Brain microvascular endothelial cell (primary cell): Measurements from ENCODE around the gene PTGER4.

Experiments used
- DNase-seq: peaks from one replicate; pipeline ENCODE4 v3.0.0-alpha.2; 2020
- H3K27ac ChIP-seq: fragments of 250-450 bp; sonication (Bioruptor Pico); 2 replicates; pipeline ENCODE4 v1.5.1; 2020; ENCODE audit warnings: mild to moderate bottlenecking, moderate library complexity
- H3K27me3 ChIP-seq: fragments of 250-450 bp; sonication (Bioruptor Pico); replicated peaks from 2 replicates; pipeline ENCODE4 v1.5.1; 2020; ENCODE audit warnings: mild to moderate bottlenecking
- H3K36me3 ChIP-seq: fragments of 250-450 bp; sonication (Bioruptor Pico); replicated peaks from 2 replicates; pipeline ENCODE4 v1.5.1; 2020; ENCODE audit warnings: mild to moderate bottlenecking
- H3K4me3 ChIP-seq: 2 replicates; pipeline ENCODE4 v1.5.1; 2011; ENCODE audit warnings: low read depth, mild to moderate bottlenecking, control low read depth, low read length, moderate library complexity
- in situ Hi-C: cut with HindIII; loops from 2 replicates; pipeline ENCODE4 v1.10.0; 2017; ENCODE audit warnings: low sequenced_read_pairs, low pct_ligation_motif_present
- TF ChIP-seq, protein P1 (sequence below): IDR thresholded peaks from 2 replicates; pipeline ENCODE4 v1.5.1; 2011; ENCODE audit warnings: low read depth, mild to moderate bottlenecking, moderate library complexity, low read length, control low read depth, inconsistent platforms; ENCODE audit errors: missing control alignments

Gene PTGER4

DNA sequence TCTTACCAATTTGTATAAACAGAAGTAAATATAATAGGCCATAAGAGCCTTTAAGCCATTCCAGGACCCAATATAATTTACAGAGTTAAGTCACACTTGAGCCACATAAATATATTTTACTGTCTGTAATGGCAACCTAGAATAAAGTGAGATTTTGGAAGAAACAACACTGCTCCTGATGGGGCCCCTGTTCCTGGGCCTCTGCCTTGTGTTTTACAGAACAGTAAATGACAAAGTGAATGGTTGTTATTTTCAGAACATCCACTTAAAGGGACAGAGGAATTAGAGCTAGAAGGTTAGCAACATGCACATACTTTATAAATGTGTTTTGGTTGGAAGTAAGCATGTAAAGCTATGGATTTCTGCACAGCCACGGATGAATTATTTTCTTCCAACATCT lies 3.6 kb downstream of the PTGER4 start:
- peak overlapping the region; percentile 46 for H3K27ac ChIP-seq
- H3K36me3 ChIP-seq, result peaks cover 18% of the 10 kb centered on the region
- H3K4me3 ChIP-seq, result peak overlapping the region; percentile 85
- no peaks in the 10 kb centered on the region for H3K27me3 ChIP-seq
- no peak for DNase-seq
- in situ Hi-C loops, result no loop called here
- TF ChIP-seq, protein P1, sequence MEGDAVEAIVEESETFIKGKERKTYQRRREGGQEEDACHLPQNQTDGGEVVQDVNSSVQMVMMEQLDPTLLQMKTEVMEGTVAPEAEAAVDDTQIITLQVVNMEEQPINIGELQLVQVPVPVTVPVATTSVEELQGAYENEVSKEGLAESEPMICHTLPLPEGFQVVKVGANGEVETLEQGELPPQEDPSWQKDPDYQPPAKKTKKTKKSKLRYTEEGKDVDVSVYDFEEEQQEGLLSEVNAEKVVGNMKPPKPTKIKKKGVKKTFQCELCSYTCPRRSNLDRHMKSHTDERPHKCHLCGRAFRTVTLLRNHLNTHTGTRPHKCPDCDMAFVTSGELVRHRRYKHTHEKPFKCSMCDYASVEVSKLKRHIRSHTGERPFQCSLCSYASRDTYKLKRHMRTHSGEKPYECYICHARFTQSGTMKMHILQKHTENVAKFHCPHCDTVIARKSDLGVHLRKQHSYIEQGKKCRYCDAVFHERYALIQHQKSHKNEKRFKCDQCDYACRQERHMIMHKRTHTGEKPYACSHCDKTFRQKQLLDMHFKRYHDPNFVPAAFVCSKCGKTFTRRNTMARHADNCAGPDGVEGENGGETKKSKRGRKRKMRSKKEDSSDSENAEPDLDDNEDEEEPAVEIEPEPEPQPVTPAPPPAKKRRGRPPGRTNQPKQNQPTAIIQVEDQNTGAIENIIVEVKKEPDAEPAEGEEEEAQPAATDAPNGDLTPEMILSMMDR, result no peak

DNA sequence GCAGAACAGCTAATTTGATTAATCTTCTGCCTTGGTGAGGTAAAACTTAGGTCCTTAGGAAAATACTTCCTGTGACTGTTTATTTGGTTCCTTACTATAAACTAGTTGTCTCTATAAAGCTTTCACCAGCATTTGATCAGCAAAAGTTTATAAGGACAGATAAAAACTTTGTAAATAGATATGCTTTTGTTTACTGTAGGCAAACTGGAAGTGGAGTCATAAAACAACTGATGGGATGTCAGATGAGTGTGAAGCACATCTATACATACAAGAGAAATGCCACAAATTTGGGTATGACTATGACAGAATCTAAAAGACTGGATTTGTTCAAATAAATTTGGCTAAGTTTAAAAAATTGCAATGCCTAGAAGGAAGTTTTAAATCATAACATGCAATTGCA lies 5.5 kb downstream of the PTGER4 start:
- Histone ChIP-seq H3K4me3 (peak overlapping the region; percentile 16), H3K36me3 (peaks cover 21% of the 10 kb centered on the region), H3K27me3 (no peaks in the 10 kb centered on the region), H3K27ac (no peak overlapping the region)
- TF ChIP-seq, protein P1, result no peak
- DNase-seq, result no peak
- in situ Hi-C loops, result no loop called here

DNA sequence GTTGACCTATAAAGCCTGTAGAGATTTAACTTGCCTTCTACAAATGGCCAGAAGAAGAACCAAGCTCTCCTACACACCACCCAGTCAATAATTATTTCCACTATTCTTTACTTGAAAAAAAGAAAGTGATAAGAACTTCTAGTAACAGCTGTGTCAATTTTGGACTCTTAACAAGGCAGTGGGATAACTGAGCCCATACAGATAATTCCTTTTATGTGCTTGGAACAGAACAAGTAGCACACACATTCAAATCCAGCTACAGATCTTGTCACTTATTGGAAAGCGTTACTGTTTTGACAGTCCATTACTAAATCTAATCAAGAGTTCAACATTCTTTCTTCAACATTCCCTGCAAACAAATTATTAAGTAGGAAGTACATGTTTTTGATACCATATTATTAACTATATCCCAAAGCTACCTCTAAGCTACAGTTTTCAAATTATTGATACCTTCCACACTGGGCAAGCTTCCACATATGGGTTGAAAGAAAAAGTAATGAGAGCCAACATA lies 6.3 kb downstream of the PTGER4 start:
- in situ Hi-C loops, result no loop called here
- TF ChIP-seq, protein P1, result no peak
- DNase-seq, result no peak
- no peak overlapping the region for H3K4me3 ChIP-seq
- no peaks in the 10 kb centered on the region for H3K27me3 ChIP-seq
- no peak overlapping the region for H3K27ac ChIP-seq
- peaks cover 22% of the 10 kb centered on the region for H3K36me3 ChIP-seq

DNA sequence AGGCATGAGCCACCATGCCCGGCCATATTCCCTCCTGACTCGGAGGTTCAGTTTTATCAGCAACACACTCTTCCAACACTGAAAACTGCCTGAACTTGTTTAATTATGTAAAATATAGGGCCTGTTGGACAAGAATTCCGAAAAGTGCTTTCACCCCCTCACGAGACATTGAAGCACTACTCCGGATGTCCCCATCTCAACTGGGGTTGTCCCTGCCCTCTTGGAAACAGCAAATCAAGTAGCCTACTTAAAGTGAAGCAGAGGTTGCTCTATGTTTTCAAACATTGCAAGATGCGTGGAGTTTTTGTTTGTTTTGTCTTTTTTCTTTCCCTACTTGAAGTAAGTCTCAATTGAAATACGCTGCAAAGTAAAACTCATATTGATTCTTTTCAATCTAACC lies 7.6 kb downstream of the PTGER4 start:
- Histone ChIP-seq H3K36me3 (peaks cover 26% of the 10 kb centered on the region), H3K27me3 (no peaks in the 10 kb centered on the region), H3K27ac (no peak overlapping the region), H3K4me3 (no peak overlapping the region)
- in situ Hi-C loops, result no loop called here
- TF ChIP-seq, protein P1, result no peak
- no peak for DNase-seq

DNA sequence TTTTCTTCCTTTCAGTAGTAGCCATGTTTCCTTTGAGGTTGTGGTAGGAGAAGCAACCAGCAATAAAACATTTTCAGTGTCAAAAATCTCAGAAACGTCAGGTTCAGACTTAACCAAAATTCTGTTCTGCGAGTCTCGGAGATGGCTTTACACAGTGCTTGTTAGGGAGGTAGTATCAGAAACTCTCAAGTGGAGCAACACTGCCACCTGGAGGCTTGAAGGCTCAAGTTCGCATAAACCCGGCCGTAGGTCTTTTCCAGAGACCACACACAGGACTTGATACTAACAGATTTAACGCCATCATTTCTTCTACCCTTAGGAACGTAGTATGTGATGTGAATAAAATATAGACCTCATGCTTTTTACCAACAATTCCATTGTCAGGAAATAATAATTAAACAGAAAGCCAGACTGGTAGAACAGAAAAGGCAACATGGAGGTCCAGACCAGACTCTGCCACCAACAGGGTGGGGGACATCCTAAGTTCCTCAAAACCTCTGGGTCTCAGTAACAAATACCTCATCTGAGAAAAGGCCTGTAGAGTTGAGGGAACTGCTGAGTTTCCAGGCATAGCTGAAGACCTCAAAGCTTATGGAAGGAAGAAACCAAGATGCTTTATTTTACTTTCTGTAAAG lies 8.5 kb downstream of the PTGER4 start:
- Histone ChIP-seq H3K27me3 (no peaks in the 10 kb centered on the region), H3K27ac (peak overlapping the region; percentile 56), H3K36me3 (peaks cover 30% of the 10 kb centered on the region), H3K4me3 (no peak overlapping the region)
- TF ChIP-seq, protein P1, result peak; percentile 83
- in situ Hi-C loops, result no loop called here
- peak; percentile 90 for DNase-seq

DNA sequence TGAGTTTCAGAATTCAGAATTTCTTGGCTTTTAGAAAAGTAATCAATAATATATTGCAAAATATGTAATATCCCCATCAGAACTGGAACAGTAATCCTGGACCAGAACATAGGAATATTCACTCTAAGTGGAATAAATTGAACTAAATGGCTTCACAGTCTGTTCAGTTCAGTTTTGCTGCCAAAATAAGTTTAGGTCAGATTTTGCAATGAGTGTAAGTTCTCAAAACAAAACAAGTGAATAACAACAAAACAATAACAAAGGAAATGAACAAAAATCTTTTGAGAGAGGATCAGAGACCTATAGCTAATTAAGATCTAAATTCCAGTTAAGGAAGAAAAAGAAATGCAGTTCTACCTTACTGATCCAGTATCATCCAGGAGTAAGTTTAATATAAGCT lies 9.3 kb downstream of the PTGER4 start:
- DNase-seq, result no peak
- peak overlapping the region; percentile 56 for H3K27ac ChIP-seq
- TF ChIP-seq, protein P1, result no peak
- peaks cover 30% of the 10 kb centered on the region for H3K36me3 ChIP-seq
- no peak overlapping the region for H3K4me3 ChIP-seq
- in situ Hi-C loops, result no loop called here
- no peaks in the 10 kb centered on the region for H3K27me3 ChIP-seq
